ENCODE data around the gene NR2C1.
"Not testable (repeated sequence)": the region's sequence is repeated elsewhere in the genome, so short reads cannot be mapped to it uniquely, and the experiment has no call there.

The NR2C1 gene

GRCh38 chr12:95105540-95105939 is 32.1 kb upstream of the NR2C1 start:
- FAIRE-seq = no peak
- DNase-seq (ENCODE audit: insufficient read length, low spot score) = no peak
- TF ChIP-seq SPI1 (IDR thresholded peaks at IDR 0.05; ENCODE audit: low read depth, low read length) (no peak), PAX5 (IDR thresholded peaks at IDR 0.05; ENCODE audit: insufficient read depth, low read length, severe bottlenecking) (no peak), POU2F2 (IDR thresholded peaks at IDR 0.05; ENCODE audit: low read depth, low read length) (no peak), TAF1 (IDR thresholded peaks at IDR 0.05; ENCODE audit: low read depth, low read length) (no peak), POLR2A (IDR thresholded peaks at IDR 0.05; ENCODE audit: low read depth, low read length) (no peak), POLR2AphosphoS5 (IDR thresholded peaks at IDR 0.05; ENCODE audit: low read depth, low read length) (no peak)

- FAIRE-seq (no peak), DNase-seq (ENCODE audit: insufficient read length, low spot score) (no peak)
- TF ChIP-seq SPI1 (IDR thresholded peaks at IDR 0.05; ENCODE audit: low read depth, low read length) (no peak), POLR2A (IDR thresholded peaks at IDR 0.05; ENCODE audit: low read depth, low read length) (no peak)
These were observed 31.6 kb upstream of the NR2C1 start for GRCh38 chr12:95104919-95105452.

GRCh38 chr12:95102916-95103671 is 29.7 kb upstream of the NR2C1 start:
- TF ChIP-seq SPI1 (IDR thresholded peaks at IDR 0.05; ENCODE audit: low read depth, low read length) (peak; percentile 60), POU2F2 (IDR thresholded peaks at IDR 0.05; ENCODE audit: low read depth, low read length) (peak; percentile 59; the same call in 1 of the 2 replicates), PAX5 (IDR thresholded peaks at IDR 0.05; ENCODE audit: insufficient read depth, low read length, severe bottlenecking) (peak; percentile 90), TAF1 (IDR thresholded peaks at IDR 0.05; ENCODE audit: low read depth, low read length) (no peak)
- peak; percentile 38 for DNase-seq (ENCODE audit: insufficient read length, low spot score)
- peak; percentile 94 for FAIRE-seq

GRCh38 chr12:95101957-95102356 is 28.5 kb upstream of the NR2C1 start:
- DNase-seq (ENCODE audit: insufficient read length, low spot score); FAIRE-seq: not testable (repeated sequence)

GRCh38 chr12:95100264-95101190 is 27.1 kb upstream of the NR2C1 start:
- no peak for DNase-seq (ENCODE audit: insufficient read length, low spot score)
- FAIRE-seq = no peak
- no peak for TF ChIP-seq POU2F2 (IDR thresholded peaks at IDR 0.05; ENCODE audit: low read depth, low read length)
- no peak for TF ChIP-seq POLR2A (IDR thresholded peaks at IDR 0.05; ENCODE audit: low read depth, low read length)
- no peak for TF ChIP-seq SPI1 (IDR thresholded peaks at IDR 0.05; ENCODE audit: low read depth, low read length)
- TF ChIP-seq TAF1 (IDR thresholded peaks at IDR 0.05; ENCODE audit: low read depth, low read length) = no peak
- no peak for TF ChIP-seq PAX5 (IDR thresholded peaks at IDR 0.05; ENCODE audit: insufficient read depth, low read length, severe bottlenecking)
- TF ChIP-seq POLR2AphosphoS5 (IDR thresholded peaks at IDR 0.05; ENCODE audit: low read depth, low read length) = no peak

- FAIRE-seq (no peak), DNase-seq (ENCODE audit: insufficient read length, low spot score) (no peak)
- no peak for TF ChIP-seq POLR2A (IDR thresholded peaks at IDR 0.05; ENCODE audit: low read depth, low read length)
- no peak for TF ChIP-seq TAF1 (IDR thresholded peaks at IDR 0.05; ENCODE audit: low read depth, low read length)
- TF ChIP-seq PAX5 (IDR thresholded peaks at IDR 0.05; ENCODE audit: insufficient read depth, low read length, severe bottlenecking) = no peak
- no peak for TF ChIP-seq SPI1 (IDR thresholded peaks at IDR 0.05; ENCODE audit: low read depth, low read length)
- no peak for TF ChIP-seq POU2F2 (IDR thresholded peaks at IDR 0.05; ENCODE audit: low read depth, low read length)
- no peak for TF ChIP-seq POLR2AphosphoS5 (IDR thresholded peaks at IDR 0.05; ENCODE audit: low read depth, low read length)
These were observed 25.9 kb upstream of the NR2C1 start for GRCh38 chr12:95099270-95099790.

- no peak for TF ChIP-seq POLR2AphosphoS5 (IDR thresholded peaks at IDR 0.05; ENCODE audit: low read depth, low read length)
- FAIRE-seq (no peak), DNase-seq (ENCODE audit: insufficient read length, low spot score) (no peak)
These were observed 23.4 kb upstream of the NR2C1 start for GRCh38 chr12:95096852-95097251.

- DNase-seq (ENCODE audit: insufficient read length, low spot score) (no peak), FAIRE-seq (no peak)
- TF ChIP-seq POLR2A (IDR thresholded peaks at IDR 0.05; ENCODE audit: low read depth, low read length) = no peak
- no peak for TF ChIP-seq PAX5 (IDR thresholded peaks at IDR 0.05; ENCODE audit: insufficient read depth, low read length, severe bottlenecking)
- no peak for TF ChIP-seq POU2F2 (IDR thresholded peaks at IDR 0.05; ENCODE audit: low read depth, low read length)
- TF ChIP-seq SPI1 (IDR thresholded peaks at IDR 0.05; ENCODE audit: low read depth, low read length) = no peak
- no peak for TF ChIP-seq TAF1 (IDR thresholded peaks at IDR 0.05; ENCODE audit: low read depth, low read length)
- TF ChIP-seq POLR2AphosphoS5 (IDR thresholded peaks at IDR 0.05; ENCODE audit: low read depth, low read length) = no peak
These were observed 23.0 kb upstream of the NR2C1 start for GRCh38 chr12:95096378-95096777.

GRCh38 chr12:95095866-95096265 is 22.4 kb upstream of the NR2C1 start:
- not testable (repeated sequence) for DNase-seq (ENCODE audit: insufficient read length, low spot score); FAIRE-seq

GRCh38 chr12:95089462-95089861 is 16.0 kb upstream of the NR2C1 start:
- DNase-seq (ENCODE audit: insufficient read length, low spot score) (no peak), FAIRE-seq (peak; percentile 35)
- no peak for TF ChIP-seq POU2F2 (IDR thresholded peaks at IDR 0.05; ENCODE audit: low read depth, low read length)
- no peak for TF ChIP-seq PAX5 (IDR thresholded peaks at IDR 0.05; ENCODE audit: insufficient read depth, low read length, severe bottlenecking)
- TF ChIP-seq POLR2A (IDR thresholded peaks at IDR 0.05; ENCODE audit: low read depth, low read length) = no peak
- TF ChIP-seq POLR2AphosphoS5 (IDR thresholded peaks at IDR 0.05; ENCODE audit: low read depth, low read length) = no peak
- no peak for TF ChIP-seq SPI1 (IDR thresholded peaks at IDR 0.05; ENCODE audit: low read depth, low read length)

Data from GM12891 (cell line).